SK-N-SH (cell line): ENCODE results near the gene PRDM5. TPM values are rescaled to one million over a fixed set of nuclear protein-coding genes. Genes with fewer than 3 reads are reported as not detected.

Experiments used
- CTCF ChIA-PET: fragments of 300-600, 350-600 bp; formaldehyde crosslinking; extraction: SDS; loops from one replicate; lab custom pipeline; 2021; lab: Yijun Ruan, JAX
- POLR2A ChIA-PET: fragments of 350-600 bp; sonication (Branson Sonifier 250); formaldehyde crosslinking; extraction: SDS; loops from one replicate; lab custom pipeline; 2020; ENCODE audit warnings: antibody characterized with exemption, inconsistent platforms; lab: Yijun Ruan, JAX
- DNase-seq: peaks from one replicate; pipeline ENCODE4 v3.0.0; 2012
- H2AFZ ChIP-seq: fragments of 200-600 bp; sonication (generic); 2 replicates; pipeline ENCODE4 v1.8.1; 2016; ENCODE audit warnings: antibody characterized with exemption, mild to moderate bottlenecking, low read depth
- H3F3A ChIP-seq: fragments of 200-600 bp; sonication (generic); replicated peaks from 2 replicates; pipeline ENCODE3; 2016; ENCODE audit warnings: antibody characterized with exemption, mild to moderate bottlenecking; ENCODE audit not compliant: insufficient read depth
- H3K27ac ChIP-seq, 2 experiments: fragments of 200-500 bp in 1 of 2; fragments of 200-600 bp in 1 of 2; sonication (Bioruptor generic) in 1 of 2; sonication (generic), shearing (Covaris generic) in 1 of 2; 2 replicates each; pipeline versions ENCODE4 v1.5.1 to v1.6.1; 2014 to 2016; ENCODE audit warnings: low read depth in 2 of 2, inconsistent platforms in 1 of 2, low read length in 1 of 2, mild to moderate bottlenecking in 1 of 2, mixed read lengths in 1 of 2
- H3K27me3 ChIP-seq: fragments of 200-600 bp; sonication (generic), shearing (Covaris generic); 2 replicates; pipeline ENCODE4 v1.6.1; 2016; ENCODE audit warnings: mixed run types; ENCODE audit not compliant: insufficient read depth
- H3K36me3 ChIP-seq, 2 experiments: fragments of 200-500 bp in 1 of 2; fragments of 200-600 bp in 1 of 2; sonication (Bioruptor generic) in 1 of 2; sonication (generic) in 1 of 2; replicated peaks in 1 of 2; 2 replicates each; pipeline versions ENCODE3 to v1.5.1; 2014 to 2016; ENCODE audit warnings: low read length in 1 of 2, mild to moderate bottlenecking in 1 of 2; ENCODE audit not compliant: insufficient read depth in 2 of 2, control insufficient read depth in 1 of 2
- H3K4me1 ChIP-seq, 2 experiments: fragments of 200-500 bp in 1 of 2; fragments of 200-600 bp in 1 of 2; sonication (Bioruptor generic) in 1 of 2; sonication (generic), shearing (Covaris generic) in 1 of 2; 2 replicates each; pipeline versions ENCODE4 v1.5.1 to v1.6.1; 2014 to 2016; ENCODE audit warnings: low read depth in 1 of 2, low read length in 1 of 2, mixed run types in 1 of 2; ENCODE audit not compliant: insufficient read depth in 2 of 2, control insufficient read depth in 1 of 2
- H3K4me2 ChIP-seq: fragments of 200-600 bp; sonication (generic), shearing (Covaris generic); 2 replicates; pipeline ENCODE4 v1.6.1; 2017; ENCODE audit warnings: mixed run types
- H3K4me3 ChIP-seq, 2 experiments: fragments of 200-500 bp in 1 of 2; fragments of 200-600 bp in 1 of 2; sonication (Bioruptor generic) in 1 of 2; sonication (generic), shearing (Covaris generic) in 1 of 2; 2 replicates each; pipeline versions ENCODE4 v1.5.1 to v1.8.1; 2014 to 2016; ENCODE audit warnings: low read depth in 2 of 2, inconsistent platforms in 1 of 2, low read length in 1 of 2, mild to moderate bottlenecking in 1 of 2, mixed read lengths in 1 of 2, moderate library complexity in 1 of 2
- H3K79me2 ChIP-seq: fragments of 200-600 bp; sonication (generic); 2 replicates; pipeline ENCODE4 v1.8.1; 2017; ENCODE audit warnings: mild to moderate bottlenecking; ENCODE audit not compliant: insufficient read depth
- H3K9ac ChIP-seq: fragments of 200-600 bp; sonication (generic); 2 replicates; pipeline ENCODE4 v1.6.1; 2017; ENCODE audit warnings: mixed run types
- H3K9me2 ChIP-seq: fragments of 200-600 bp; sonication (generic); 2 replicates; pipeline ENCODE4 v1.6.1; 2017; ENCODE audit warnings: mixed run types
- H3K9me3 ChIP-seq: fragments of 200-600 bp; sonication (generic); 2 replicates; pipeline ENCODE4 v1.6.1; 2017; ENCODE audit warnings: mixed run types, mild to moderate bottlenecking, moderate library complexity
- H4K20me1 ChIP-seq: fragments of 200-600 bp; sonication (generic); 2 replicates; pipeline ENCODE4 v1.6.1; 2017; ENCODE audit warnings: mild to moderate bottlenecking, mixed run types; ENCODE audit not compliant: insufficient read depth
- ELF1 ChIP-seq: IDR thresholded peaks from 2 replicates; pipeline ENCODE4 v1.4.0; 2012
- FOSL2 ChIP-seq: IDR thresholded peaks from 2 replicates; pipeline ENCODE4 v1.4.0; 2012; ENCODE audit warnings: low read depth, mild to moderate bottlenecking, moderate library complexity, borderline replicate concordance
- FOXJ3 ChIP-seq: sonication (generic); formaldehyde crosslinking; IDR thresholded peaks from 2 replicates; pipeline ENCODE4 v1.5.1; 2020; ENCODE audit warnings: mild to moderate bottlenecking, missing genetic modification reagents
- MXI1 ChIP-seq: IDR thresholded peaks from 2 replicates; pipeline ENCODE4 v1.6.1; 2012; ENCODE audit warnings: mild to moderate bottlenecking, low read depth, low read length, improper control_type of control experiment
- NFIC ChIP-seq: IDR thresholded peaks from 2 replicates; pipeline ENCODE4 v1.4.0; 2012; ENCODE audit warnings: borderline replicate concordance
- POLR2AphosphoS5 ChIP-seq: IDR thresholded peaks from 2 replicates; pipeline ENCODE4 v1.6.1; 2012; ENCODE audit warnings: low read depth, low read length
- RAD21 ChIP-seq: IDR thresholded peaks from 2 replicates; pipeline ENCODE4 v1.6.1; 2012; ENCODE audit warnings: mild to moderate bottlenecking, low read length
- RFX5 ChIP-seq: IDR thresholded peaks from 2 replicates; pipeline ENCODE4 v1.6.1; 2012; ENCODE audit warnings: mild to moderate bottlenecking, improper control_type of control experiment, low read length
- RXRA ChIP-seq: IDR thresholded peaks from 2 replicates; pipeline ENCODE4 v1.4.0; 2012; ENCODE audit warnings: low read depth, mild to moderate bottlenecking, borderline replicate concordance
- WGBS: methylation state at CpG from one replicate; pipeline ENCODE4 v1.1.6; 2017; ENCODE audit warnings: low lambda C conversion rate; 5-methylcytosine and 5-hydroxymethylcytosine counted together
- polyA plus RNA-seq, 3 experiments: library from polyadenylated mRNA; depleted of rRNA; stranded (reverse); fragments of >200 nt; gene quantifications; 2 replicates each; pipeline ENCODE4 v1.2.3, GENCODE V29; 2012
- TF ChIP-seq, protein P1 (sequence below): IDR thresholded peaks from 2 replicates; pipeline ENCODE4 v1.4.0; 2012; ENCODE audit warnings: low read depth, borderline replicate concordance
- TF ChIP-seq, protein P2 (sequence below): fragments of 200-600 bp; sonication (generic); IDR thresholded peaks from 2 replicates; pipeline ENCODE4 v1.6.1; 2017; ENCODE audit warnings: antibody characterized with exemption, mild to moderate bottlenecking, moderate library complexity
- TF ChIP-seq, protein P3 (sequence below): IDR thresholded peaks from 2 replicates; pipeline ENCODE4 v1.4.0; 2012; ENCODE audit warnings: low read depth, borderline replicate concordance
- TF ChIP-seq, protein P4 (sequence below): fragments of 150-350 bp; IDR thresholded peaks from 2 replicates; pipeline ENCODE4 v1.6.1; 2017; ENCODE audit warnings: antibody characterized with exemption, low read length, low read depth, borderline replicate concordance
- TF ChIP-seq, protein P5 (sequence below): IDR thresholded peaks from 2 replicates; pipeline ENCODE4 v1.4.0; 2012; ENCODE audit warnings: low read depth

Gene PRDM5
- polyA plus RNA-seq, 1 of the 3 experiments (the other 2 are of a cell fraction): 3.8 TPM

DNA sequence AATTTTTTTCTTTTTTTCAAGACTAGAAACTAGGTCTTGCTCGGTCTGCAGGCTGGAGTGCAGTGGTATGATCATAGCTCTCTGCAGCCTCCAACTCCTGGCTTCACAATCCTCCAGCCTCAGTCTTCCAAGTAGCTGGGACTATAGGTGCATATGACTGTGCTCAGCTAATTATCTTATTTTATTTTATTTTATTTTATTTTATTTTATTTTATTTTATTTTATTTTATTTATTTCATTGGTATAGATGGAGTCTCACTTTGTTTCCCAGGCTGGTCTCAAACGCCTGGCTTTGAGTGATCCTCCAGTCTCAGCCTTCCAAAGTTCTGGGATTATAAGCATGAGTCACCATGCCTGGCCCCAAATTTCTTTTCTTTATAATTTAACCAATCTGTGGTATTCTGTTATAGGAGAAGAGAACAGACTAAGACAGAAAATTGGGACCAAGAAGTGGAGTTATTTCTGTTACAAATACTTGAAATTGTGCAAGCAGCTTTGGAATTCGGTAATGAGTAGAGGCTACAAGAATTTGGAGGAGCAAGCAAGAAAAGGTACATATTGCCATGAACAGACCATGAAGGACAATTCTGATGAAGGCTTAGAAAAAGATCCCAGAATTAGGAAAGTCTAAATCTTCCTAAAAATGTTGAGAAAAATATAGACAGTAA, 4.0 kb upstream of the PRDM5 start (continued):
- TF ChIP-seq, protein P1, sequence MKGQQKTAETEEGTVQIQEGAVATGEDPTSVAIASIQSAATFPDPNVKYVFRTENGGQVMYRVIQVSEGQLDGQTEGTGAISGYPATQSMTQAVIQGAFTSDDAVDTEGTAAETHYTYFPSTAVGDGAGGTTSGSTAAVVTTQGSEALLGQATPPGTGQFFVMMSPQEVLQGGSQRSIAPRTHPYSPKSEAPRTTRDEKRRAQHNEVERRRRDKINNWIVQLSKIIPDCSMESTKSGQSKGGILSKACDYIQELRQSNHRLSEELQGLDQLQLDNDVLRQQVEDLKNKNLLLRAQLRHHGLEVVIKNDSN: no peak

DNA sequence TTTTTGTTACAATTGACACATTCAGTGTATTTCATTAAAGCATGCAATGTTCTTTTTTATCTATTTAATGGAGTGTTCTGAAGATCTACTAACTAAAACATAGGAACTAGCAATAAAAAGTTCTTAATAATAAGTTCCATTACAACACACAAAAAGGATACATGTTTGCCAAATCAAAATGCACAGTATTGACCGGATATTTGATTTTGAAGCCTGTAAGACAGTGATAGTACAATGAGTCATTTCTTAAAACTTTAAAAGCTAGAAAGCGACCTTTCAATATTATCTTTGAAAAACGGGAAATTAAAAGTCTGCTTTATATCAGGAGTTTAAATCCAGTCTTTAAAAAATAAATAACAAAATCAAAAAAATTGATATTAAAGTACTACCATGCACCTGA, 2.4 kb upstream of the PRDM5 start:
- Histone ChIP-seq H3K4me2 (no peak overlapping the region), H2AFZ (no peak overlapping the region), H3K27me3 (no peaks in the 10 kb centered on the region), H3K79me2 (no peaks in the 10 kb centered on the region; the same call in 1 of the 2 replicates), H3F3A (peaks cover 22% of the 10 kb centered on the region), H3K4me3 (no peak overlapping the region), H3K4me1 (peaks cover 0 to 8% of the 10 kb centered on the region in 2 experiments; a peak in 2 of 4 replicates), H3K27ac (no peak overlapping the region), H3K36me3 (no peaks in the 10 kb centered on the region), H3K9me2 (no peaks in the 10 kb centered on the region), H4K20me1 (no peaks in the 10 kb centered on the region), H3K9ac (no peak overlapping the region), H3K9me3 (no peaks in the 10 kb centered on the region)
- DNase-seq: no peak
- CTCF ChIA-PET: interaction anchor here (1.1 kb wide), 1 partner anchor 16 kb away, joined by 4 read pairs; no protein-coding TSS in a partner anchor
- POLR2A ChIA-PET: no interaction called here
- 84% methylated on average over 3 of the region's 3 CpGs for WGBS
- TF ChIP-seq NFIC (no peak), RAD21 (no peak), RXRA (no peak), MXI1 (no peak), FOSL2 (no peak), FOXJ3 (CRISPR knock-in tag) (no peak), RFX5 (no peak), ELF1 (no peak), POLR2AphosphoS5 (no peak)
- TF ChIP-seq, protein P2, sequence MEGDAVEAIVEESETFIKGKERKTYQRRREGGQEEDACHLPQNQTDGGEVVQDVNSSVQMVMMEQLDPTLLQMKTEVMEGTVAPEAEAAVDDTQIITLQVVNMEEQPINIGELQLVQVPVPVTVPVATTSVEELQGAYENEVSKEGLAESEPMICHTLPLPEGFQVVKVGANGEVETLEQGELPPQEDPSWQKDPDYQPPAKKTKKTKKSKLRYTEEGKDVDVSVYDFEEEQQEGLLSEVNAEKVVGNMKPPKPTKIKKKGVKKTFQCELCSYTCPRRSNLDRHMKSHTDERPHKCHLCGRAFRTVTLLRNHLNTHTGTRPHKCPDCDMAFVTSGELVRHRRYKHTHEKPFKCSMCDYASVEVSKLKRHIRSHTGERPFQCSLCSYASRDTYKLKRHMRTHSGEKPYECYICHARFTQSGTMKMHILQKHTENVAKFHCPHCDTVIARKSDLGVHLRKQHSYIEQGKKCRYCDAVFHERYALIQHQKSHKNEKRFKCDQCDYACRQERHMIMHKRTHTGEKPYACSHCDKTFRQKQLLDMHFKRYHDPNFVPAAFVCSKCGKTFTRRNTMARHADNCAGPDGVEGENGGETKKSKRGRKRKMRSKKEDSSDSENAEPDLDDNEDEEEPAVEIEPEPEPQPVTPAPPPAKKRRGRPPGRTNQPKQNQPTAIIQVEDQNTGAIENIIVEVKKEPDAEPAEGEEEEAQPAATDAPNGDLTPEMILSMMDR: no peak
- TF ChIP-seq, protein P3, sequence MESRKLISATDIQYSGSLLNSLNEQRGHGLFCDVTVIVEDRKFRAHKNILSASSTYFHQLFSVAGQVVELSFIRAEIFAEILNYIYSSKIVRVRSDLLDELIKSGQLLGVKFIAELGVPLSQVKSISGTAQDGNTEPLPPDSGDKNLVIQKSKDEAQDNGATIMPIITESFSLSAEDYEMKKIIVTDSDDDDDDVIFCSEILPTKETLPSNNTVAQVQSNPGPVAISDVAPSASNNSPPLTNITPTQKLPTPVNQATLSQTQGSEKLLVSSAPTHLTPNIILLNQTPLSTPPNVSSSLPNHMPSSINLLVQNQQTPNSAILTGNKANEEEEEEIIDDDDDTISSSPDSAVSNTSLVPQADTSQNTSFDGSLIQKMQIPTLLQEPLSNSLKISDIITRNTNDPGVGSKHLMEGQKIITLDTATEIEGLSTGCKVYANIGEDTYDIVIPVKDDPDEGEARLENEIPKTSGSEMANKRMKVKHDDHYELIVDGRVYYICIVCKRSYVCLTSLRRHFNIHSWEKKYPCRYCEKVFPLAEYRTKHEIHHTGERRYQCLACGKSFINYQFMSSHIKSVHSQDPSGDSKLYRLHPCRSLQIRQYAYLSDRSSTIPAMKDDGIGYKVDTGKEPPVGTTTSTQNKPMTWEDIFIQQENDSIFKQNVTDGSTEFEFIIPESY: no peak
- TF ChIP-seq, protein P4, sequence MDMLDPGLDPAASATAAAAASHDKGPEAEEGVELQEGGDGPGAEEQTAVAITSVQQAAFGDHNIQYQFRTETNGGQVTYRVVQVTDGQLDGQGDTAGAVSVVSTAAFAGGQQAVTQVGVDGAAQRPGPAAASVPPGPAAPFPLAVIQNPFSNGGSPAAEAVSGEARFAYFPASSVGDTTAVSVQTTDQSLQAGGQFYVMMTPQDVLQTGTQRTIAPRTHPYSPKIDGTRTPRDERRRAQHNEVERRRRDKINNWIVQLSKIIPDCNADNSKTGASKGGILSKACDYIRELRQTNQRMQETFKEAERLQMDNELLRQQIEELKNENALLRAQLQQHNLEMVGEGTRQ: no peak
- TF ChIP-seq, protein P5, sequence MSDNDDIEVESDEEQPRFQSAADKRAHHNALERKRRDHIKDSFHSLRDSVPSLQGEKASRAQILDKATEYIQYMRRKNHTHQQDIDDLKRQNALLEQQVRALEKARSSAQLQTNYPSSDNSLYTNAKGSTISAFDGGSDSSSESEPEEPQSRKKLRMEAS: no peak
